Endothelial cell of umbilical vein (primary cell): Measurements from ENCODE around the gene NEU1. TPM values are rescaled to one million over a fixed set of nuclear protein-coding genes. Genes with fewer than 3 reads are reported as not detected.

Experiments used
- BruUV-seq: library from RNA; stranded (reverse); fragments of 400-500 nt; replicated peaks from 2 replicates; lab custom pipeline; 2021; lab: Mats Ljungman, UMichigan
- CTCF ChIA-PET: fragments of 300-600, 350-600 bp; sonication (Branson Sonifier 250); formaldehyde crosslinking; loops from one replicate; lab custom pipeline; 2021; ENCODE audit warnings: antibody characterized with exemption, inconsistent platforms; lab: Charles Lee
- POLR2A ChIA-PET: fragments of 300-600, 350-600 bp; sonication (Branson Sonifier 250); formaldehyde crosslinking; loops from one replicate; lab custom pipeline; 2021; ENCODE audit warnings: antibody characterized with exemption, inconsistent platforms; lab: Charles Lee
- DNase-seq: peaks from one replicate; pipeline ENCODE4 v3.0.0-alpha.2; 2011; ENCODE audit warnings: low read depth, low spot score
- FAIRE-seq: peaks from 2 replicates; lab custom pipeline; 2011; peaks lifted over from hg19 to GRCh38; lab: Jason Lieb, UNC
- H2AFZ ChIP-seq: 2 replicates; pipeline ENCODE4 v1.6.0; 2012; ENCODE audit warnings: low read depth, low read length, control low read depth, inconsistent platforms
- H3K27ac ChIP-seq: 2 replicates; pipeline ENCODE4 v1.5.1; 2011; ENCODE audit warnings: low read depth, mild to moderate bottlenecking, control low read depth, low read length, moderate library complexity; ENCODE audit not compliant: insufficient read depth
- H3K27me3 ChIP-seq, 2 experiments: 2 replicates each; pipeline versions ENCODE4 v1.6.0 to v1.6.1; 2011; ENCODE audit warnings: low read length in 2 of 2, mixed read lengths in 1 of 2; ENCODE audit not compliant: control insufficient read depth in 2 of 2, insufficient read depth in 2 of 2
- H3K36me3 ChIP-seq, 2 experiments: 2 replicates in 1 of 2; 3 replicates in 1 of 2; pipeline ENCODE4 v1.5.1; 2011; ENCODE audit warnings: low read length in 2 of 2, mild to moderate bottlenecking in 1 of 2, moderate library complexity in 1 of 2; ENCODE audit not compliant: control insufficient read depth in 2 of 2, insufficient read depth in 2 of 2; ENCODE audit errors: extremely low read depth in 1 of 2
- H3K4me1 ChIP-seq: 3 replicates; pipeline ENCODE4 v1.5.1; 2011; ENCODE audit warnings: mild to moderate bottlenecking, low read length; ENCODE audit not compliant: control insufficient read depth, insufficient read depth; ENCODE audit errors: extremely low read depth
- H3K4me2 ChIP-seq: 2 replicates; pipeline ENCODE4 v1.6.1; 2011; ENCODE audit warnings: low read length, control low read depth, mixed read lengths; ENCODE audit not compliant: insufficient read depth
- H3K4me3 ChIP-seq, 3 experiments: fragments of 200-600 bp in 1 of 3; sonication (generic), shearing (Covaris generic) in 1 of 3; replicated peaks in 1 of 3; 2 replicates each; pipeline ENCODE4 v1.5.1; 2011 to 2016; ENCODE audit warnings: control low read depth in 3 of 3, low read length in 3 of 3, mild to moderate bottlenecking in 2 of 3, inconsistent platforms in 1 of 3, low read depth in 1 of 3, moderate library complexity in 1 of 3; ENCODE audit not compliant: insufficient read depth in 1 of 3
- H3K79me2 ChIP-seq: 2 replicates; pipeline ENCODE4 v1.6.0; 2012; ENCODE audit warnings: low read length, inconsistent platforms; ENCODE audit not compliant: control insufficient read depth, insufficient read depth
- H3K9ac ChIP-seq: replicated peaks from 2 replicates; pipeline ENCODE3; 2011; ENCODE audit warnings: low read length, control low read depth; ENCODE audit not compliant: insufficient read depth; ENCODE audit errors: extremely low read depth
- H3K9me1 ChIP-seq: replicated peaks from 3 replicates; pipeline ENCODE4 v1.6.0; 2011; ENCODE audit warnings: mild to moderate bottlenecking, low read length; ENCODE audit not compliant: control insufficient read depth, insufficient read depth; ENCODE audit errors: extremely low read depth
- H3K9me3 ChIP-seq: replicated peaks from 2 replicates; pipeline ENCODE4 v1.5.1; 2012; ENCODE audit warnings: low read length, inconsistent platforms; ENCODE audit not compliant: control insufficient read depth, insufficient read depth
- H4K20me1 ChIP-seq: replicated peaks from 2 replicates; pipeline ENCODE3; 2011; ENCODE audit warnings: mild to moderate bottlenecking, low read length; ENCODE audit not compliant: control insufficient read depth, insufficient read depth; ENCODE audit errors: extremely low read depth
- EZH2 ChIP-seq: IDR thresholded peaks from 2 replicates; pipeline ENCODE4 v1.6.1; 2012; ENCODE audit warnings: borderline replicate concordance, low read depth, mild to moderate bottlenecking, moderate library complexity, low read length, inconsistent platforms; ENCODE audit not compliant: severe bottlenecking
- FOS ChIP-seq: IDR thresholded peaks from 2 replicates; pipeline ENCODE4 v1.6.1; 2011; ENCODE audit warnings: mild to moderate bottlenecking, low read length, moderate library complexity, borderline replicate concordance; ENCODE audit not compliant: insufficient read depth
- GATA2 ChIP-seq: IDR thresholded peaks from 2 replicates; pipeline ENCODE4 v1.7.0; 2011; ENCODE audit warnings: low read depth, mild to moderate bottlenecking, moderate library complexity, mixed read lengths, low read length; ENCODE audit not compliant: insufficient read length, insufficient read depth
- JUN ChIP-seq: IDR thresholded peaks from 2 replicates; pipeline ENCODE4 v1.6.1; 2011; ENCODE audit warnings: borderline replicate concordance, low read depth; ENCODE audit not compliant: insufficient read length, insufficient read depth
- MAX ChIP-seq: IDR thresholded peaks from 2 replicates; pipeline ENCODE4 v1.6.1; 2011; ENCODE audit not compliant: insufficient read depth, insufficient read length
- MYC ChIP-seq: IDR thresholded peaks from one replicate; pipeline ENCODE4 v1.6.1; 2011; ENCODE audit warnings: mild to moderate bottlenecking, low read depth, low read length
- POLR2A ChIP-seq: IDR thresholded peaks from 2 replicates; pipeline ENCODE4 v1.6.1; 2012; ENCODE audit warnings: low read depth, mild to moderate bottlenecking, control low read depth, low read length
- POLR2AphosphoS5 ChIP-seq: IDR thresholded peaks from 2 replicates; pipeline ENCODE4 v1.6.1; 2012; ENCODE audit warnings: low read depth, mild to moderate bottlenecking, control low read depth, low read length, moderate library complexity; ENCODE audit not compliant: insufficient read depth
- dilution Hi-C: fragments of 300-500 bp; cut with MboI; formaldehyde crosslinking; loops from one replicate; pipeline ENCODE4 v1.15.0; 2019; ENCODE audit warnings: low sequenced_read_pairs; ENCODE audit not compliant: extremely low pct_ligation_motif_present
- intact Hi-C: fragments of 100-400 bp; cut with micrococcal nuclease; formaldehyde crosslinking; loops from one replicate; pipeline ENCODE4 v1.10.0; 2022
- polyA plus RNA-seq, 4 experiments: library from polyadenylated mRNA; depleted of rRNA in 3 of 4; stranded (reverse) in 3 of 4; unstranded in 1 of 4; fragments of >200 nt; gene quantifications; 2 replicates each; pipeline versions ENCODE4 v1.2.1 to v1.2.3, GENCODE V29; 2011 to 2012; ENCODE audit warnings: missing spikeins in 1 of 4
- total RNA-seq: library from RNA; stranded (reverse); gene quantifications from 2 replicates; pipeline ENCODE4 v1.2.3, GENCODE V29; 2021
- TF ChIP-seq, protein P1 (sequence below), 2 donors: IDR thresholded peaks; 1 replicate in 1 of 2; 2 replicates in 1 of 2; pipeline ENCODE4 v1.5.1; 2011; ENCODE audit warnings: low read length in 2 of 2, mild to moderate bottlenecking in 2 of 2, moderate library complexity in 2 of 2, control low read depth in 1 of 2, inconsistent platforms in 1 of 2, low read depth in 1 of 2; ENCODE audit not compliant: insufficient read depth in 1 of 2; ENCODE audit errors: extremely low read depth in 1 of 2

Gene NEU1
- total and polyA plus RNA-seq, 2 donors (not counting 3 experiments of a cell fraction or from before 2014, with no cell fraction given) = 62.8 to 111 TPM

- no peaks in the 10 kb centered on the region for H3K79me2 ChIP-seq
- no peak for FAIRE-seq
- no peak overlapping the region for H3K4me2 ChIP-seq
- dilution Hi-C loops = no loop called here
- H3K9me1 ChIP-seq = no peaks in the 10 kb centered on the region
- H3K9me3 ChIP-seq = no peaks in the 10 kb centered on the region
- no peaks in the 10 kb centered on the region for H4K20me1 ChIP-seq
- no peak overlapping the region for H3K9ac ChIP-seq
- TF ChIP-seq FOS = no peak
- TF ChIP-seq, protein P1, sequence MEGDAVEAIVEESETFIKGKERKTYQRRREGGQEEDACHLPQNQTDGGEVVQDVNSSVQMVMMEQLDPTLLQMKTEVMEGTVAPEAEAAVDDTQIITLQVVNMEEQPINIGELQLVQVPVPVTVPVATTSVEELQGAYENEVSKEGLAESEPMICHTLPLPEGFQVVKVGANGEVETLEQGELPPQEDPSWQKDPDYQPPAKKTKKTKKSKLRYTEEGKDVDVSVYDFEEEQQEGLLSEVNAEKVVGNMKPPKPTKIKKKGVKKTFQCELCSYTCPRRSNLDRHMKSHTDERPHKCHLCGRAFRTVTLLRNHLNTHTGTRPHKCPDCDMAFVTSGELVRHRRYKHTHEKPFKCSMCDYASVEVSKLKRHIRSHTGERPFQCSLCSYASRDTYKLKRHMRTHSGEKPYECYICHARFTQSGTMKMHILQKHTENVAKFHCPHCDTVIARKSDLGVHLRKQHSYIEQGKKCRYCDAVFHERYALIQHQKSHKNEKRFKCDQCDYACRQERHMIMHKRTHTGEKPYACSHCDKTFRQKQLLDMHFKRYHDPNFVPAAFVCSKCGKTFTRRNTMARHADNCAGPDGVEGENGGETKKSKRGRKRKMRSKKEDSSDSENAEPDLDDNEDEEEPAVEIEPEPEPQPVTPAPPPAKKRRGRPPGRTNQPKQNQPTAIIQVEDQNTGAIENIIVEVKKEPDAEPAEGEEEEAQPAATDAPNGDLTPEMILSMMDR (IDR thresholded peaks at IDR 0.05; ENCODE audit: extremely low read depth in 1 of 2, insufficient read depth in 1 of 2, low read depth in 1 of 2, low read length in 2 of 2) = no peak
- TF ChIP-seq EZH2 = no peak
- no peak for TF ChIP-seq MYC
- TF ChIP-seq GATA2 = no peak
- no peak for TF ChIP-seq JUN
- TF ChIP-seq POLR2A = no peak
- no peak for TF ChIP-seq MAX
- TF ChIP-seq POLR2AphosphoS5 = no peak
- POLR2A ChIA-PET = no interaction called here
- H3K27ac ChIP-seq = no peak overlapping the region
- H3K4me3 ChIP-seq = no peak overlapping the region
- BruUV-seq = no TSS peak
- H3K36me3 ChIP-seq = peaks cover 0 to 4% of the 10 kb centered on the region in 2 experiments
- intact Hi-C loops = no loop called here
- H3K4me1 ChIP-seq = peaks cover 6% of the 10 kb centered on the region
- DNase-seq = no peak
- CTCF ChIA-PET = interaction anchor here (1.2 to 1.5 kb wide), 2 partner anchors 11 to 15 kb away, joined by 3 to 7 read pairs; no protein-coding TSS in a partner anchor
- no peak overlapping the region for H2AFZ ChIP-seq
- H3K27me3 ChIP-seq = no peaks in the 10 kb centered on the region
Observed at GRCh38 chr6:31874836-31875572, 12.4 kb upstream of the NEU1 start.
